ENCODE measurements around the gene FAM20C.
"Not testable (repeated sequence)": the region's sequence is repeated elsewhere in the genome, so short reads cannot be mapped to it uniquely, and the experiment has no call there.

FAM20C gene

DNA sequence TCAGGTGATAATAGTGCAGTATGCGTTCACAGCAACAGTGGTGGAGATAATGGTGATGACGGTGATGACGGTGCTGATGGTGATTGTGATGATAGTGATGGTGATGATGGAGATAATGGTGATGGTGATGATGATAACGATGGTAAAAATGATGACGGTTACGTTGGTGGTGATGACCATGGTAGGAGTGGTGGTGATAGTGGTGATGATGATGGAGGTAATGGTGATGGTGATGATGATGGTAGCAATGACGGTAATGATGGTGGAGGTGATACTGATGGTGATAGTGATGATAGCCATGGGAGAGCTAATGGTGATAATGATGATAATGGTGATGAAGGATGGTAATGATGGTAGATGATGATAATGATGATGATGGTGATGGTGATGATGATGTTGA lies 45.0 kb downstream of the FAM20C start:
- TF ChIP-seq ZFX (IDR thresholded peaks at IDR 0.05; ENCODE audit: borderline replicate concordance) = no peak
- TF ChIP-seq, protein P1, sequence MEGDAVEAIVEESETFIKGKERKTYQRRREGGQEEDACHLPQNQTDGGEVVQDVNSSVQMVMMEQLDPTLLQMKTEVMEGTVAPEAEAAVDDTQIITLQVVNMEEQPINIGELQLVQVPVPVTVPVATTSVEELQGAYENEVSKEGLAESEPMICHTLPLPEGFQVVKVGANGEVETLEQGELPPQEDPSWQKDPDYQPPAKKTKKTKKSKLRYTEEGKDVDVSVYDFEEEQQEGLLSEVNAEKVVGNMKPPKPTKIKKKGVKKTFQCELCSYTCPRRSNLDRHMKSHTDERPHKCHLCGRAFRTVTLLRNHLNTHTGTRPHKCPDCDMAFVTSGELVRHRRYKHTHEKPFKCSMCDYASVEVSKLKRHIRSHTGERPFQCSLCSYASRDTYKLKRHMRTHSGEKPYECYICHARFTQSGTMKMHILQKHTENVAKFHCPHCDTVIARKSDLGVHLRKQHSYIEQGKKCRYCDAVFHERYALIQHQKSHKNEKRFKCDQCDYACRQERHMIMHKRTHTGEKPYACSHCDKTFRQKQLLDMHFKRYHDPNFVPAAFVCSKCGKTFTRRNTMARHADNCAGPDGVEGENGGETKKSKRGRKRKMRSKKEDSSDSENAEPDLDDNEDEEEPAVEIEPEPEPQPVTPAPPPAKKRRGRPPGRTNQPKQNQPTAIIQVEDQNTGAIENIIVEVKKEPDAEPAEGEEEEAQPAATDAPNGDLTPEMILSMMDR (IDR thresholded peaks at IDR 0.05) = no peak
- H3K27ac ChIP-seq = no peak overlapping the region

DNA sequence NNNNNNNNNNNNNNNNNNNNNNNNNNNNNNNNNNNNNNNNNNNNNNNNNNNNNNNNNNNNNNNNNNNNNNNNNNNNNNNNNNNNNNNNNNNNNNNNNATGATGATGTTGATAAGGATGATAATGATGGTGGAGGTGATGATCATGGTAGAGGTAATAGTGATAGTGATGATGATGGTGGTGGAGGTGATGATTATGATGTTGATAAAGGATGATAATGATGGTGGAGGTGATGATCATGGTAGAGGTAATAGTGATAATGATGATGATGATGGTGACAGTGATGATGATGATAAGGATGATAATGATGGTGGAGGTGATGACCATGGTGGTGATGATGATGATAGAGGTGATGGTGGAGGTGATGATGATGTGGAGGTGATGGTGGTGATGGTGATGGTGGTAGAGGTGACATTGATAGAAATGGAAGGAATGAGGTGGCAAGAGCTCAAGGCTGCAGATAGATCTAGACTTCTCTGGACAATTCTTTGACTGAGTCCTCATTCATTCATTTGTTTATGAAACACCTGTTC lies 47.8 kb downstream of the FAM20C start:
- no peak overlapping the region for H3K27ac ChIP-seq
- TF ChIP-seq, protein P1 (IDR thresholded peaks at IDR 0.05) = no peak
- TF ChIP-seq ZFX (IDR thresholded peaks at IDR 0.05; ENCODE audit: borderline replicate concordance) = no peak

DNA sequence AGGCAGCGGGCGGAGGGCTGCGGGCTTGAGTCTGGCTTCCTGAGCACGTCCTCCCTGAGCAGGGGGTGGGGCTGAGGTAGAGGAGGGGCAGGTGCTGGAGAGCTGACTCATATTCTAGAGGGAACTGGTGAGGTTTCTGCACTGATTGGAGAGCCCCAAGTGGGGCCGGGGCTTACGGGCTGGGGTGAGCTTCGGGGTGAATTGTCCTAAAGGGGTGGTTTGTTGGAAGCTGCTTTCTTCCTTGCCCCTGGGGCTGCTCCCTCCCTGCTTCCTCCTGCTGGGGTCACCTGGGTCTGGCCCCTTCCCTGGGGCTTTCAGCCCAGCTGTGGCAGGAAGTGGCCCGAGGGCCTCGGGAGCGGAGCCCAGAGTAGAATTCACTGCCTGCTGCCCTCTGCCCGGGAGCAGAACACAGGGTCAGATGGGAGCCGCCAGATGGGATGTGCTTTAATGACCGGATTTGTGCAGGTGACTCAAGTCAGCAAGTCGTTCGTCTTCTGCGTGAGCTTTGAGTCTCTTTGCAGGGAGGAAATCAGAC lies 48.6 kb downstream of the FAM20C start:
- TF ChIP-seq, protein P1 (IDR thresholded peaks at IDR 0.05) = no peak
- TF ChIP-seq ZFX (IDR thresholded peaks at IDR 0.05; ENCODE audit: borderline replicate concordance) = no peak
- no peak overlapping the region for H3K27ac ChIP-seq

DNA sequence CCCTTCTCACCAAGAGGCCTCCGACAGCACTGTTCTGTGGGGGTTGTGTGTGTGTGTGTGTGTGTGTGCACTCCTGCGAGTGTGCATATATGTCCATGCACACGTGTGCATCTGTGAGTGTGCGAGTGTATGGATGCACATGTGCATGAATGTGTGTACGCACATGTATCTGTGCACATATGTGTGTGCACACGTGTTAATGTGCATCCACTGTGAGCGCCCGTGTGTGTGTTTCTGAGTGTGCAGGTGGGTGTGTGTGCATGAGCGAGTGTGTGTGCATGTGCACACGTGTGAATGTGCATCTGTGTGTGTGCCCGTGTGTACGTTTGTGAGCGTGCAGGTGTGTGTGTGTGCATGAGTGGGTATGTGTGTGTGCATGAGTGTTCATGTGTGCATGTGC lies 49.1 kb downstream of the FAM20C start:
- TF ChIP-seq ZFX (IDR thresholded peaks at IDR 0.05; ENCODE audit: borderline replicate concordance) = no peak
- TF ChIP-seq, protein P1 (IDR thresholded peaks at IDR 0.05) = no peak
- H3K27ac ChIP-seq = no peak overlapping the region

DNA sequence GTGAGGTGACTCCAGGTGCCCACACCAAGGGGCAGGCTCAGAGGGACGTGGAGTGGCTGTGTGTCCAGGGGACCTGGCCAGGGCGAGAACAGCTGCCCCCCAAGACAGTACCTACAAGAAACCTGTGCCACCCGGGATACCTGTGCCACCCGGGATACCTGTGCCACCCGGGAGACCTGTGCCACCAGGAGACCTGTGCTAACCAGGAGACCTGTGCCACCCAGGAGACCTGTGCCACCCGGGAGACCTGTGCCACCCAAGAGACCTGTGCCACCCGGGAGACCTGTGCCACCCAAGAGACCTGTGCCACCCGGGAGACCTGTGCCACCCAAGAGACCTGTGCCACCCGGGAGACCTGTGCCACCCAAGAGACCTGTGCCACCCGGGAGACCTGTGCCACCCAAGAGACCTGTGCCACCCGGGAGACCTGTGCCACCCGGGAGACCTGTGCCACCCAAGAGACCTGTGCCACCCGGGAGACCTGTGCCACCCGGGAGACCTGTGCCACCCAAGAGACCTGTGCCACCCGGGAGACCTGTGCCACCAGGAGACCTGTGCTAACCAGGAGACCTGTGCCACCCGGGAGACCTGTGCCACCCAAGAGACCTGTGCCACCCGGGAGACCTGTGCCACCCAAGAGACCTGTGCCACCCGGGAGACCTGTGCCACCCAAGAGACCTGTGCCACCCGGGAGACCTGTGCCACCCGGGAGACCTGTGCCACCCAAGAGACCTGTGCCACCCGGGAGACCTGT lies 50.6 kb downstream of the FAM20C start:
- not testable (repeated sequence) for H3K27ac ChIP-seq

DNA sequence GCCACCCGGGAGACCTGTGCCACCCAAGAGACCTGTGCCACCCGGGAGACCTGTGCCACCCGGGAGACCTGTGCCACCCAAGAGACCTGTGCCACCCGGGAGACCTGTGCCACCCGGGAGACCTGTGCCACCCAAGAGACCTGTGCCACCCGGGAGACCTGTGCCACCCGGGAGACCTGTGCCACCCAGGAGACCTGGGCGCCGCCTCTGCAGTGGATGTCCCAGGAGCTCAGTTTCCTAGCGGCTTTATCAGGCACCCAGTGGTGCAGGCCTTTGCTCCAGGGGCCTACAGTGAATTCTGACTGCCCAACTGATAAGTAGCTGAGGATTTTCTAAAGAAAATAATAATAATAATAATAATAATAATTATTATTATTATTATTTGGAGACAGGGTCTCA lies 51.2 kb downstream of the FAM20C start:
- H3K27ac ChIP-seq = not testable (repeated sequence)

DNA sequence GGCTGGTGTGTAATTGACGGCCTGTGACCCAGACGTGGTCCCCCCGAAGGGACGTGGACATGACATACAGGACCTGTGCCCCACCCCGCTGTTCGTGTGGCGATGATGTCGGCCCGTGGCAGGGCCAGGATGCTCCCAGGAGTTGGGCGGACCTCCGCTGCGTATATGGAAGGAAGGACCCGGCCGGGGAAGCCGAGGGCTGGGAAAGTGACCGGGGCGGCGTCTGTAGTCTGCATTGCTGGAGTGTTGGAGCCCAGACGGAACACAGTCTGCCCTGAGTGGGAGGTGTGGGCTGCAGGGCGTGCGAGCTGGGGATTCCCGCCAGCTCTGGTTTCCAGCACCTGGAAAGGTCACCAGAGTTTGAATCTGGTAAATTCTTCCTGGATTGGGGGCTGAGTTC lies 52.6 kb downstream of the FAM20C start:
- TF ChIP-seq, protein P1 (IDR thresholded peaks at IDR 0.05) = no peak
- TF ChIP-seq ZFX (IDR thresholded peaks at IDR 0.05; ENCODE audit: borderline replicate concordance) = no peak
- H3K27ac ChIP-seq = no peak overlapping the region

DNA sequence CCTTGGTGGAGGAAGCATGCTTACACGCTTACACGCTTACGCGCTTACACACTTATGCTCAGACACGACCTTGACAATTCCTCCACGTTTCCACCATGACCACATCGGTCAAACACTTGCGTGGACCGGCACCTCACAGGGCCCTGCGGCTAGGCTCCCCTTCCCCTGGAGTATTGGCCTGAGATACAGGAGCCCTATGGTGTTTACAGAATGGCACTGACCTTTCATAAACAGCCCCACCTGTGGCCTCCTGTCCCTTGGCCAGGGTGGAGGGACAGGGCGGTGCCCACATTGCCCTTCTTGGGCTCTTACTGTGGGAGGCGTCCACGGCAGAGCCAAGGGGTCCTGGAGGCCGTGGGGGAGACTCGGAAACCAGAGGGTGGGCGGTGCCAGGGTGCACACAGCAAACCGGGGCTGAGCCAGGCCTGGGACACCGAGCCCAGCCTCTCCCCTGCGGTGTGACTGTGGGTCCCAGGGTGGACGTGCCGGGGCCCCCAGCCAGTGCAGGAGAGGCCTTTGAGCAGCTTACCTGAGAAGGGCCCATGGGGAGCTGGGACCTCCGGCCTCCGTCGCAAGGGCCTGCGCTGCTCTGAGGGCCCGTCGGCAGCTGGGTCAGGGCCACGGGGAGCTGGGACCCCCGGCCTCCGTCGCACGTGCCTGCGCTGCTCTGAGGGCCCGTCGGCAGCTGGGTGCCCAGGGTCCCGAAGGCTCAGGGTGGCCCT lies 53.4 kb downstream of the FAM20C start:
- TF ChIP-seq ZFX (IDR thresholded peaks at IDR 0.05; ENCODE audit: borderline replicate concordance) = no peak
- TF ChIP-seq, protein P1 (IDR thresholded peaks at IDR 0.05) = no peak
- H3K27ac ChIP-seq = no peak overlapping the region

All from 22Rv1 (cell line).